ENCODE measurements around the gene CTNNBIP1.

The CTNNBIP1 gene

DNA sequence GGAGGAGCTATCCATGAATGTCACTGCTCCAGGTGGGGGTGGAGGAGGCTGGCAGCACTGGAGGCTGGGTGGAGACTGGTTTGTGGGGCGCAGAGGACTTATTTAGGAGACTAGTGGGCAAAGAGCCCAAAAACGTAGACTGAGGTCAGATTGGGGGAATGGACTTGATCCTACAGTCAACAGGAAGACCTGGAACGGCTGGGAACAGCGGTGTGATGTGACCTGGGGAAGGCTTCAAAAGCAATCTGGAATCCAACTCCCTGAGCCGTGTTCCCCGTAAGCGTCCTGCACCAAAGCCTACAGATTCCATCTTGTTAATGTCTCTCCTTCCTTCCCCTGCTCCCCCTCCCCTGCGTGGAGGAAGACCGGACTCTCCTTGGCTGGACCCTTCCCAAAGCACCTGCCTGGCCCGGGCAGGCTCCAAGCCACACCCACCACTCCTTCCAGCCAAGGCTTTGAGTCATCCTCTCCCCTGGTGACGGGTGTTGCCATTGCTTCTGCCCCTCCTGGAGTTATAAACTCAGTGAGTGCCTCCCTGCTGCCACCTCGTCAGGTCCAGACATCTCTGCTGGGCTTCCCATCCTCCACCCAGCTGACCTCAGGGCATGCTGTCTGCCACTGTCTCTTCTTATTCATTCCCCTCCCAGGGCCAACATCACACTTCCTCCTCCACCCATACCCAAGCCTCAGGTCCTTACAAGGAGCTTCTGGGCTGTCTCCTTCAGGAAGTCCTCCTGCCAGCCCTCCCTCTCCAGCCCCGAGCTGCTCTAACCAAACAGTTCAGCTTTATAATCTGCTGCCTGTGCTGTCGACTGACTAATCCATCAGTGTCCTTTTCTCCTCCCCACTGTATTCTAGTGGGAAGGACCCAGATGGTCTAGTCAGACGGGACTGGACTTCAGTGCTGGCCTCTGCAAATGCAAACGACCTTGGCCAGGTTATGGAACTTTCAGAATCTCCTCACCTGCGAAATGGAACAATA is 84.7 kb downstream of the CTNNBIP1 start:
- Mint-ChIP-seq H3K36me3 (ENCODE audit: low read depth) (peaks cover 3% of the 10 kb centered on the region), H3K27ac (peak overlapping the region; percentile 52), H3K27me3 (peaks cover 9% of the 10 kb centered on the region), H3K4me1 (ENCODE audit: low read depth) (peaks cover 43% of the 10 kb centered on the region), H3K4me3 (peak overlapping the region; percentile 61), H3K9me3 (no peaks in the 10 kb centered on the region)

DNA sequence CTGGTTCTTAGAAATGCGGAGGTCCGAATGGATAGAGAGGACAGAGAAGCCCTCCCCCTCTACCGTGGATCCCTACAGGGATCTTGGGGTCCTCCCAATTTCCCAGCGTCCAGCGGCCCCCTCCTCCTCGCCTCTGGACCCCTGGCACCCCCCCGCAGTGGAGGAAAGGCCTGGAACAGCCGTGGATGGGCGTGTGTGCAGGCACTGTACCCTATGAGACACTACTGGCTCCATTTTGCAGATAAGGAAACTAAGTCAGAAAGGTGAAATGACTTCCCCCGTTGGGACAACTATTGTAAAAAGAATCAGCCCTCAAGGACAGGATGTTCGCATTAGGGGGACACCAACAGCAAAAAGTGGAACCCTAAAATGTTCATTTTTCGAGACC is 85.4 kb downstream of the CTNNBIP1 start:
- Mint-ChIP-seq H3K27ac (no peak overlapping the region), H3K4me1 (ENCODE audit: low read depth) (peaks cover 43% of the 10 kb centered on the region), H3K4me3 (peak overlapping the region; percentile 61), H3K36me3 (ENCODE audit: low read depth) (peaks cover 3% of the 10 kb centered on the region), H3K9me3 (no peaks in the 10 kb centered on the region), H3K27me3 (peaks cover 9% of the 10 kb centered on the region)

DNA sequence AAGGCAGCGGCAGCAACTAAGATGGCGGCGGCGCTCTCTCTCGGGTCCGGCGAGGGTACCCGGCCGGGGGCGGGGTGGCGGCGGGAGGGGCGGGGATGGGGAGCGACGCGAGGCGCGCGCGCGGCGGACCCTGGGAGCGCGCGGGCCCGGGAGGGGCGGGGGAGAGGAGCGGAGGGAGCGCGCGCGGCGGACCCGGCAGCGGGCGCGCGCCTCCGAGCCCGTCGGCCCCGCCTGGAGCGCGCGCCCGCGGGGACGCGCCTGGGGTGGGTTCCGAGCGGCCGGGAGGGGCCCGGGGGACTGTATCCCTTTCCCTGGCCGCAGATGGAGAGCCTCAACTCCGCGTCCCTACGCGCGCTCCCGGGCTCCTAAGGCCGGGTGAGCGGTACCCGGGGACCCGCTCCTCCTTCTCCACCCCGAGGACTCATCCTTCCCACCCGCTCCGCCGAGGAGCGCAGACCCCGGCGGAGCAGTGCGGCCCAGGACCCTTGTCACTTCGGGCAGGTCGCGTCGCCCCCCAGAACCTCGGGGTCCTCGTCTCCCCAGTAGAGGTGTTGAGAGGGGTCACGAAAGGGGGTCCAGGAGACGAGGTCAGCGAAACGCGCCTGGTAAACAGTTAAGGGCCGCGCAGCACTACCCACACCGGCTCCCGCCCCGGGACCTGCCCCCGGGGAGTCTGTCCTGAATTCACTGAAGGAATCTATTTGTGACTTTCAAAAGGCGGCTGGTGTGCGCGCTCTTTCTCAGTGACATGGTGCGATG is 85.9 kb downstream of the CTNNBIP1 start, which contains the start of gene CLSTN1:
TSS of gene CLSTN1 (minus strand) at position 23 of the 759 bp plus-strand sequence. CDS start 232 bp downstream, outside the sequence.
- H3K4me3 Mint-ChIP-seq = peak within 1 kb of the TSS; percentile 93
- H3K4me1 Mint-ChIP-seq (ENCODE audit: low read depth) = peaks cover 43% of the 10 kb centered on the region
- H3K36me3 Mint-ChIP-seq (ENCODE audit: low read depth) = peaks cover 3% of the 10 kb centered on the region

DNA sequence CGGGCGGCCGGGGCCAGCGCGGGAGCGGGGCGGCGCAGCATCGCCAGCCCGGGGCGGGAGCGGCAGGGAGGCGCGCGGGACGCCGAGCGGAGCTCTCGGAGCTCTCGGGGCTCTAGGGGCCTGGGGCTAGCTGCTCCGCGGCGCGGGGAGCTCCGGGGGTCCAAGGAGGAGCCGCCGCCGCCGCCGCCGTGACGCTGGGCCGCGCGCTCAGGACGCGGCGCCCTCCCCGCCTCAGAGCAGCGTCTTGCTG is 86.5 kb downstream of the CTNNBIP1 start:
- H3K36me3 Mint-ChIP-seq (ENCODE audit: low read depth) = peaks cover 3% of the 10 kb centered on the region
- H3K4me1 Mint-ChIP-seq (ENCODE audit: low read depth) = peaks cover 43% of the 10 kb centered on the region
- H3K9me3 Mint-ChIP-seq = no peaks in the 10 kb centered on the region
- peak overlapping the region; percentile 57 for H3K4me3 Mint-ChIP-seq
- H3K27me3 Mint-ChIP-seq = peaks cover 9% of the 10 kb centered on the region
- H3K27ac Mint-ChIP-seq = no peak overlapping the region

More for the DNA sequence above, 85.9 kb downstream of the CTNNBIP1 start, which contains the start of gene CLSTN1:
- Mint-ChIP-seq H3K9me3 (no peaks in the 10 kb centered on the region), H3K27me3 (peaks cover 9% of the 10 kb centered on the region), H3K27ac (peak within 1 kb of the TSS; percentile 80)

DNA sequence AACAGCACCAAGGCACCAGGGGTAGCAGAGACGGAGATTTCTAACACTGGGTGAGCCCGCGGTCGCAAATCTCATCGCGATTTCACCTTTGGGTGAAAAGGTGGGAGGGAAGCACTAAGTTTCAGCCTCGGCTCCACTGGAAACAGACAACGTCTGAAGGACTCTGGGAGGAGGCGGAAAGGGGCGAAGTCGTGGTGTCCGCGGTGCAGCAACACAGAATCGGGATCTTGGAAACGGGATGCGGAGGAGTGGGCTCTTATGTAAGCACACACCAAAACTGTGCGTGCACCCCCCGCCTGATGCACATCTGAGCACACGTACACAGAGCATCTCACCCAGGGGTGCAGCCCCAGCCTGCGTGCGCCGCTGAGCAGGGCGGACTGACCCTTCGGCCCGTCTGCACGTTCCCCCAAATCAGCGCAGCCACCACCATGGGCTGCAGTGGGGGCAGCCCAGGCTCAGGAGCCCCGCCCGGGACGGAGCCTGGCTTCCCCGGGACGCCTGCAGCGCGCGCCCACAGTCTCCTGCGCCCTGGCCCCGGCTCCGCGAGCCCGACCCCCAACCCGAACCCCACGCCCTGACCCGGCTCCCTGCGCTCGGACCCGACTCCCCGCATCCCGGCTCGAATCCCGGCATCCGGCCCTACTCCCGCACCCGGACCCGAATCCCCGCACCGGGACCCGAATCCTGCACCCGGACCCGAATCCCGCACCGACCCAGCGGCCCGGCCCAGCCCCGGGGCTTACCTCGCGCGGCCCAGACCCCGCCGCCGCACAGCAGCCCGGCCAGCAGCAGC is 87.0 kb downstream of the CTNNBIP1 start:
- Mint-ChIP-seq H3K27ac (peak overlapping the region; percentile 80), H3K36me3 (ENCODE audit: low read depth) (peaks cover 3% of the 10 kb centered on the region), H3K4me1 (ENCODE audit: low read depth) (peaks cover 43% of the 10 kb centered on the region), H3K4me3 (peak overlapping the region; percentile 93), H3K9me3 (no peaks in the 10 kb centered on the region), H3K27me3 (peaks cover 9% of the 10 kb centered on the region)

DNA sequence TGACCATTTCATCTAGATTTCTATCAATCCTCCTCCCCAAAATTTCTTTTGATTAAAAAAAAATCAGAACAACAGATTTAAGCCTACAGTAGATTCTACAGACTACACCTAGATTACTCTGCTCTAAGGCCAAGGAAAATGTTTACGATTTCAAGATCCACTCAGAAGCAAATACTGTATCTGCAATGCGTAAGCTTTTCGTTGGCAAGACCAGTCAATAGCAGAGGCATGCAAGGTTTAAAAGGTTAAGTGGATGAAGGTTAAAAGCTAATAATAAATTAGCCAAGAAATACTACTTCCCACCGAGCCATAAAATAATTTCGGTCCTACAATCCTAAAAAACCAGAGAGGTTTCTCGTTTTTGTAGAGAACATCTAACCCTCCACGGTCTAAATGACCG is 87.6 kb downstream of the CTNNBIP1 start:
- Mint-ChIP-seq H3K4me1 (ENCODE audit: low read depth) (peaks cover 39% of the 10 kb centered on the region), H3K9me3 (no peaks in the 10 kb centered on the region), H3K36me3 (ENCODE audit: low read depth) (peaks cover 3% of the 10 kb centered on the region), H3K27me3 (peaks cover 6% of the 10 kb centered on the region), H3K4me3 (peak overlapping the region; percentile 93), H3K27ac (peak overlapping the region; percentile 80)

DNA sequence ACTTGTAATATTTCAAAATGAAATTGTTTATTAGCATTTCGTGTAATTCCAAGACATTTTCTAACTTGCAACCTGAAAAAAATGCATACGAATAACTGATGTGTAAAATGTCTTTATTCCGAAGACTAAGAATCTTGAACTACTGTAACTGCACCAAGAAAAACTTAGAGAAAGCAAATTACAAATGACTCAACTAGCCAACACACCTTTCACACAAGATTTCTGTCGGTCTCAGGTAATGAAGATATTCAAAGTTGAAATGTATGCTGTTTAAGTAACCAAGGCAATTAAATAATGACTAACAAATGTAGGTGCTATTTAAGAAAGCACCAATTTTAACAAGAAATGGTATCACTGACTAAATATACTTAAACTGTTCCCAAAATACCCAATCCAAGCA is 88.4 kb downstream of the CTNNBIP1 start:
- Mint-ChIP-seq H3K27me3 (peaks cover 5% of the 10 kb centered on the region), H3K27ac (no peak overlapping the region), H3K4me1 (ENCODE audit: low read depth) (peaks cover 37% of the 10 kb centered on the region), H3K36me3 (ENCODE audit: low read depth) (peaks cover 3% of the 10 kb centered on the region), H3K9me3 (no peaks in the 10 kb centered on the region), H3K4me3 (peak overlapping the region; percentile 93)

DNA sequence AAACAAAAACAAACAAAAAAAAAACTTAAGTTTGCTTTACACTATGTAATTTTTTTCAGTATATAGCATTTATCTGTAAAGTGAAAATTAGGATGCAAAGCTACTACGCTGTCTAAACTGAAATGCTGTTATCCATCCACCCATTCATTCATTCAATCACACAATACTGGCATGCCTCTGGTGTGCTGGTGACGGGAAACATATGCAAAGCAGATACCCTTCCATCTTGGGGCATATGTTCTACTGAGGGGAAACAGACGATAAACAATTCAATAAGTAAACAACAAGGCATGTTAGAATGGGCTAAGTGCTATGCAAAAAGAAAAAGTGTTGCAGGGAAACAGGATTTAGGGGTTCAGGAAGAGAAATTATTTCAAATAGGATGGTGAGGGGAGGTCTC is 89.5 kb downstream of the CTNNBIP1 start:
- peaks cover 35% of the 10 kb centered on the region for H3K4me1 Mint-ChIP-seq (ENCODE audit: low read depth)
- no peak overlapping the region for H3K4me3 Mint-ChIP-seq
- no peaks in the 10 kb centered on the region for H3K9me3 Mint-ChIP-seq
- H3K27me3 Mint-ChIP-seq = peaks cover 2% of the 10 kb centered on the region
- no peak overlapping the region for H3K27ac Mint-ChIP-seq
- H3K36me3 Mint-ChIP-seq (ENCODE audit: low read depth) = peaks cover 8% of the 10 kb centered on the region

DNA sequence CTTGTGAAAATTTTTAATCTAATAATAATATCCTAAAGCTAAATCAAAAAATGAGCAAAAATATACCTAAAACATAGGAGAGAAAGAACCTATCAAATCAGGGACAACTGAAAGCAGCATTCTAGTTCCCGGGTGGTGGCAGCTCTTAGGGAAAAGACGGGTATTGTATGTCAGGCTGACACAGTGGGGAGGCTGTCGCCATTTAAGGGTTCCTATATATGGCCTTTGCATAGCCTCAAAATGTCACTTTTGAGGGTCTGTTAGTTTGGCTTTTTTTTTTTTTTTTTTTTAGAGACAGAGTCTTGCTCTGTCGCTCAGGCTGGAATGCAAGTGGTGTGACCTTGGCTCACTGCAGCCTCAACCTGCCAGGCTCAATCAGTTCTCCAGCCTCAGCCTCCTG is 92.3 kb downstream of the CTNNBIP1 start:
- H3K4me3 Mint-ChIP-seq = no peak overlapping the region
- H3K4me1 Mint-ChIP-seq (ENCODE audit: low read depth) = peaks cover 26% of the 10 kb centered on the region
- no peaks in the 10 kb centered on the region for H3K9me3 Mint-ChIP-seq
- no peaks in the 10 kb centered on the region for H3K27me3 Mint-ChIP-seq
- peaks cover 8% of the 10 kb centered on the region for H3K36me3 Mint-ChIP-seq (ENCODE audit: low read depth)
- H3K27ac Mint-ChIP-seq = no peak overlapping the region

DNA sequence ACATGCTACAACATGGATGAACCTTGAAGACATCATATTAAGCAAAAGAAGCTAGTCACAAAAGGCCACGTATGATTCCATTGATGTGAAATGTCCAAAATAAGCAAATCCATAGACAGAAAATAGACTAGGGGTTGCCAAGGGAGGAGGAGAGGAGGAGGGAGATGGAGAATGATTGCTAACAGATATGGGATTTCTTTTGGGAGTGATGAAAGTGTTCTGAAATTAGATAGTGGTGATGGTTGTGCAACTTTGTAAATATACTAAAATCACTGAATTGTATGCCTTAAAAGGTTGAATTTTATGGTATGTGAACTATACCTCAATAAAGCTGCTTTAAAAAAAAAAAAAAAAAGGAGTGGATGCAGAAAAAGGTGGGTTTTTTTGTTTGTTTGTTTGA is 93.9 kb downstream of the CTNNBIP1 start:
- Mint-ChIP-seq H3K4me3 (no peak overlapping the region), H3K27me3 (no peaks in the 10 kb centered on the region), H3K4me1 (ENCODE audit: low read depth) (peaks cover 13% of the 10 kb centered on the region), H3K27ac (peak overlapping the region; percentile 66), H3K36me3 (ENCODE audit: low read depth) (peaks cover 8% of the 10 kb centered on the region), H3K9me3 (no peaks in the 10 kb centered on the region)

DNA sequence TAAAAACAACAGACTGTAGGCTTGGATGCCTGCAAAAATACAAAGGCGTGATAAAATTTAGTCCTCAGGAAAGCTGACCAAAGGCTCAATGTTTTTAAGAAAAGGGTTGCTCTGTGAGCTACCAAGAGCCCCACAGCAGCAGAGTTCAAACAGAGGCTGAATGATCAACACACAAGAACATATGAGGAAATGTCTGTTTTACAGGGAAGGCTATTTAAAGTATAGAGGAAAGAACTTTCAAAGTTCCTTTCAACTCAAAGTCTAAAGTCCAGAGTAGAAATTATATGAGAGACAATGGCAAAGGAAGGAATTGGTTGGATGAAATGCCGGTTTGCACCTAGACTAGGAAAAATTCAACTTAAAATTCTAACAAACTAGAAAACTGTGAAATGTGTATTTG is 94.9 kb downstream of the CTNNBIP1 start:
- no peak overlapping the region for H3K27ac Mint-ChIP-seq

DNA sequence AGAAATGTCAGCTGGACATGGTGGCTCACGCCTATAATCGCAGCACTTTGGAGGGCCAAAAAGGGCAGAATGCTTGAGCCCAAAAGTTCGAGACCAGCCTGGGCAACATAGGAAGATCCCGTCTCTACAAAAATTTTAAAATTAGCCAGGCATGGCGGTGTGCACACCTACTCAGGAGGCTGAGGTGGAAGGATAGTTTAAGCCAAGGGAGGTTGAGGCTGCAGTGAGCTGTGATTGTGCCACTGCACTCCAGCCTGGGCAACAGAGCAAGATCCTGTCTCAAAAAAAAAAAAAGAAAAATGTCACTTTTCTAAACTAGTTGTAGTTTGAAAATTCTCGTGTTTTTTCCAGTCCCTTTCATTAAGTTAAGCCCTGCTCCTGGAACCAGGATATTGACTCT is 95.5 kb downstream of the CTNNBIP1 start:
- Mint-ChIP-seq H3K4me1 (ENCODE audit: low read depth) (peaks cover 14% of the 10 kb centered on the region), H3K9me3 (no peaks in the 10 kb centered on the region), H3K36me3 (ENCODE audit: low read depth) (peaks cover 4% of the 10 kb centered on the region), H3K4me3 (no peak overlapping the region), H3K27ac (no peak overlapping the region), H3K27me3 (no peaks in the 10 kb centered on the region)

More for the DNA sequence above, 94.9 kb downstream of the CTNNBIP1 start:
- Mint-ChIP-seq H3K4me1 (ENCODE audit: low read depth) (peaks cover 12% of the 10 kb centered on the region), H3K36me3 (ENCODE audit: low read depth) (peaks cover 4% of the 10 kb centered on the region), H3K9me3 (no peaks in the 10 kb centered on the region), H3K4me3 (no peak overlapping the region), H3K27me3 (no peaks in the 10 kb centered on the region)

DNA sequence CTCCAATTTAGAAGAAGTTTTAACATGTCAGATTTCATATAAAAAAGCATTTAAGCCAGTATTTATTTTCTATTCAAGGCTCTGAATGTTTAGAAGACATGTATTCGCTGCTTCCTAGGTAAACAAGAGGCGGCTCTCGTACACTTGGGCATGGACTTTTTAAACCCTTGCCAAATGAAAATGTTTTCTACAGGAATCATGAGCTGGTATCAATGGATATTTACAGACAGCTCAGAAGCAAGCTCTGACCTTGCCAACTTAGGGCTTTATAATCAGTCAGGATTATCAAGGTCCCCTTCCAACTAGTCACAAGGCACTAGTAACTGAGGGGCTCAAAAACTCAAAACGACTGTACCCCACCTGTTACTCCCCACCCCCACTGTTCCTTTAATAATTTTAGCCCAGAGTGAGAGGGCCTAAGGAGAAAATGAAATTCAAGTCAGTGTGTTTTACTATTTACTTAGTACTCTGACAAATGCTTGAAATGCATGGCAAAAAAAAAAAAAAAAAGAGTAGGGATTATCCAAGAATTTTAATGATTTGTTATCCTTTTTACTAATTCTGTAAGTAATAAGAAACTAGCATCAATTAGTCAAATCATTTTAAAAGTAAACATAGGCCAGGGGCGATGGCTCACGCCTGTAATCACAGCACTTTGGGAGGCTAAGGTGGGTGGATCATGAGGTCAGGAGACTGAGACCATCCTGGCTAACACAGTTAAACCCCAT is 98.7 kb downstream of the CTNNBIP1 start:
- H3K4me3 Mint-ChIP-seq = no peak overlapping the region
- no peaks in the 10 kb centered on the region for H3K9me3 Mint-ChIP-seq
- peaks cover 4% of the 10 kb centered on the region for H3K36me3 Mint-ChIP-seq (ENCODE audit: low read depth)
- H3K4me1 Mint-ChIP-seq (ENCODE audit: low read depth) = peaks cover 39% of the 10 kb centered on the region
- no peaks in the 10 kb centered on the region for H3K27me3 Mint-ChIP-seq
- no peak overlapping the region for H3K27ac Mint-ChIP-seq

DNA sequence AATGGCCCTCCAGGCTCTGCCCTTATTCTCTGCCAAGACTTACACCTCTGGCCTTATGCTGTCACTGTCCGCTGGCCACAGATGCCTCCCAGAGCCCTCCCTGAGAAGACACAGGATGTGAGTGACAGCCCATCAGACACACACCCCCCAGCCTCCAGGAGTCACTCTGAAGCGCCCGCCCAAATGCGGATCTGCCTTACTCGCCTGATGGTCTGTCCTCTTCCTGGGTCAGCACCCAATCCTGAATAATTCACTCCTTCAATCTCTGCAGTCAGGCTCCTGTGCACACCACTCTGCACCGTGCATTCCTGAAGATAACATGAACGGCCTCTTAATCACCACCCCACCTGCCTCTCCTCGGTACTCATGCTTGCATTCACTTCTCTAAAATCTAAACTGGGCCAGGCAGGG is 101.0 kb downstream of the CTNNBIP1 start:
- Mint-ChIP-seq H3K9me3 (no peaks in the 10 kb centered on the region), H3K4me1 (ENCODE audit: low read depth) (peaks cover 38% of the 10 kb centered on the region), H3K27ac (no peak overlapping the region), H3K4me3 (no peak overlapping the region), H3K27me3 (no peaks in the 10 kb centered on the region), H3K36me3 (ENCODE audit: low read depth) (no peaks in the 10 kb centered on the region)

All from stimulated activated naive CD8-positive, alpha-beta T cell treated with anti-CD3 and anti-CD28 coated beads, Interleukin-15, Interleukin-2, amounts not matched to agents 100 ng/mL and 50 ng/mL, for 24 hours (primary cell).